Measurements from ENCODE around the gene CDC34. TPM values are rescaled to one million over a fixed set of nuclear protein-coding genes. Genes with fewer than 3 reads are reported as not detected.

Gene CDC34
- polyA plus RNA-seq, 4 donors = 57.9 to 77.6 (median 66.3) TPM

- no peak for DNase-seq (ENCODE audit: low read depth in 4 of 4, low spot score in 2 of 4)
These were observed 7.3 kb downstream of the CDC34 start for GRCh38 chr19:538641-539428.

DNA sequence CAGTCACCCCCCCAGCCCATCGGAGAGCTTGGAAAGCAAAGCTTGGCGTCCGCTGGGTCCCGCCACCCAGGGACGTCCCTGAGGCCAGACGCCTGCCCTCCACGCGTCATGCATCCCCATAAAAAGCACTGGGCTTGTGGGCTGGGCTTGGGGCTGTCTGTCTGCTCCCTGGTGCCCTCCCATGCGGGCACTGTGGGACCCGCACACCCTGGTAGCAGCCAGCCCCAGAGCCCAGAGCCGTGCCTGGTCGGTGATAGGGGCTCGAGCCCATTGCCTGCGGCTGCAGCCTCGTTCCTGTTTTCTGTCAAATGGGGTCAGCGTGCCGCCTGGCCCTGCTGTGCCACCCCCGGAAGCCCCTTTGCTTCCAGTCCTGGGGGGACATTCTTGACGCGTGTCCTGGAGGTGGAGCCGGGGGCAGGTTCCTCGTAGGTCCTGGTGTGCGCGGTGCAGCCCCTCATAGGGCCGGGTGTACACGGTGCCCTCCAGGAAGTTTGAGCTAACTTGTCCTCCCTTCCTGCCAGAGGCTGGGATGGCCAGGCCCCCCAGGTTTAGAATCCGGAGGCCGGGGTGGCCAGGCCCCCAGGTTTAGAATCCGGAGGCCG is 8.0 kb downstream of the CDC34 start:
- DNase-seq (ENCODE audit: low read depth in 4 of 4, low spot score in 2 of 4) = no peak

- no peak for DNase-seq (ENCODE audit: low read depth in 4 of 4, low spot score in 2 of 4)
These were observed 9.5 kb downstream of the CDC34 start for GRCh38 chr19:540867-541637.

DNA sequence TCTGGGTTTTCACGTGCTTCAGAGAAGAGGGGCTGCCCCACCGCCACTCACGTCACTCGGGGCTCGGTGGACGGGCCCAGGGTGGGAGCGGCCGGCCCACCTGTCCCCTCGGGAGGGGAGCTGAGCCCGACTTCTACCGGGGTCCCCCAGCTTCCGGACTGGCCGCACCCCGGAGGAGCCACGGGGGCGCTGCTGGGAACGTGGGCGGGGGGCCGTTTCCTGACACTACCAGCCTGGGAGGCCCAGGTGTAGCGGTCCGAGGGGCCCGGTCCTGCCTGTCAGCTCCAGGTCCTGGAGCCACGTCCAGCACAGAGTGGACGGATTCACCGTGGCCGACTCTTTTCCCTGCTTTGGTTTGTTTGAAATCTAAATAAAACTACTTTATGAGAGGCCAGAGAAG is 10.1 kb downstream of the CDC34 start:
- no peak for DNase-seq (ENCODE audit: low read depth in 4 of 4, low spot score in 2 of 4)

- DNase-seq (ENCODE audit: low read depth in 4 of 4, low spot score in 2 of 4) = no peak
These were observed 10.8 kb downstream of the CDC34 start for GRCh38 chr19:542173-542866.

DNA sequence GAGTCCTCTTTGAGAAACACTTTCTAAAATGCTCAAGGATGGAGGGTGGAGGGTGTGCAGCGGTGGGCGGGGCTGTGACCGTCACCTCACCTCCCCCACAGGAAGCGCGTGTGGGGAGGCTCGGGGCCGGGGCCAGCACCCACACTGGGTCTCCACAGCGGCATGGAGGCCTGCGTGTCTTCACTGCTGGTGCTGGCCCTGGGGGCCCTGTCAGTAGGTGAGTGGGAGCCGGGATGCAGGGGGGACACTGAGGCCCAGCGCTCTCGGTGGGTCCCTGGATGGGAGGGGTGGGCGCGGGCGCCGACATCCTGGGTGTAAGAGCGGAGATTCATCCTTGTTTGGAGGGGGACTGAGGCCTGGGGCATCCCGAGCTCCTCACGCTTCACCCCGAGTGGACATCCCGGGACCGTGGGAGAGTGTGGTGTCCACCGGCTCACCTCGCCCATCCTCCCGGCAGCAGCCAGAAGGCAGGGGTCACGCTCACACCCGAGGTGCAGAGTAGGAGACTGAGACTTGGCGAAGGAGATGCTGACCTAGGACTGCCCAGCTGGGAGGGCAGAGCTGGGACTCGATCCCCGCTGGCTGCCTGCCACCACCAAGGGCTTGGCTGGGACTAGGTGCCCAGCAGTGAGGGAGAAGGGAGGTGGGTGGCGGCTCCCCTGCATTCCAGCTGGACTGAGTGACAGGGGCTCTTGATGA is 12.5 kb downstream of the CDC34 start, which contains the start of gene GZMM:
TSS of gene GZMM (plus strand) at position 144 of the 699 bp plus-strand sequence. CDS start at position 163, 19 bp downstream.
- DNase-seq (ENCODE audit: low read depth in 4 of 4, low spot score in 2 of 4) = no peak

GRCh38 chr19:547117-547516 is 15.6 kb downstream of the CDC34 start:
- no peak for DNase-seq (ENCODE audit: low read depth in 4 of 4, low spot score in 2 of 4)

GRCh38 chr19:547836-548720 is 16.5 kb downstream of the CDC34 start:
- no peak for DNase-seq (ENCODE audit: low read depth in 4 of 4, low spot score in 2 of 4)

DNA sequence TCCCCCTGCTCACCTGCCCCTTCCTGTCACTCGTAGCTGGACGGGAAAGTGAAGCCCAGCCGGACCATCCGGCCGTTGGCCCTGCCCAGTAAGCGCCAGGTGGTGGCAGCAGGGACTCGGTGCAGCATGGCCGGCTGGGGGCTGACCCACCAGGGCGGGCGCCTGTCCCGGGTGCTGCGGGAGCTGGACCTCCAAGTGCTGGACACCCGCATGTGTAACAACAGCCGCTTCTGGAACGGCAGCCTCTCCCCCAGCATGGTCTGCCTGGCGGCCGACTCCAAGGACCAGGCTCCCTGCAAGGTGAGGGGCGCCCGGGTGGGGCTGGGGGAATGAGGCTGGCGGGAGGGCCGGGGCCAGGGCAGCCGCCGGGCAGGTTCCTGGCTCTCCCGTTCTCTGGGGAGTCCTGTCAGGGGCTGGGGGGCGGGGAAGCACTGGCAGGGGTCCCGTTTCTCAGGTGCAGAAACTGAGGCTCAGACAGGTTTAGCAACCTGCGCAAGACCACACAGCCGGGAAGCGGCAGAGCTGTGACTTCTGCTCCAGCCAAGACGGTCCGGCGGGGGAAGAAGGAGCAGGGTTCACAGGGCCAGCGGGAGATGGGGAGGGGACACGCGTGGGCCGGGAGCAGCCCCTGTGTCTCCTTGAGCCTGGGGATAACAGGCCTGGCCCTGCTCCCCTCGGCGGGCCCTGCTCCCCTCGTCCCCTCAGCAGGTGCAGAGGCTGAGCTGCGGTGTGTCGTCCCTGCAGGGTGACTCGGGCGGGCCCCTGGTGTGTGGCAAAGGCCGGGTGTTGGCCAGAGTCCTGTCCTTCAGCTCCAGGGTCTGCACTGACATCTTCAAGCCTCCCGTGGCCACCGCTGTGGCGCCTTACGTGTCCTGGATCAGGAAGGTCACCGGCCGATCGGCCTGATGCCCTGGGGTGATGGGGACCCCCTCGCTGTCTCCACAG is 17.6 kb downstream of the CDC34 start:
- DNase-seq (ENCODE audit: low read depth in 4 of 4, low spot score in 2 of 4) = no peak

GRCh38 chr19:554817-555216 is 23.3 kb downstream of the CDC34 start:
- DNase-seq (ENCODE audit: low read depth in 4 of 4, low spot score in 2 of 4) = no peak

DNA sequence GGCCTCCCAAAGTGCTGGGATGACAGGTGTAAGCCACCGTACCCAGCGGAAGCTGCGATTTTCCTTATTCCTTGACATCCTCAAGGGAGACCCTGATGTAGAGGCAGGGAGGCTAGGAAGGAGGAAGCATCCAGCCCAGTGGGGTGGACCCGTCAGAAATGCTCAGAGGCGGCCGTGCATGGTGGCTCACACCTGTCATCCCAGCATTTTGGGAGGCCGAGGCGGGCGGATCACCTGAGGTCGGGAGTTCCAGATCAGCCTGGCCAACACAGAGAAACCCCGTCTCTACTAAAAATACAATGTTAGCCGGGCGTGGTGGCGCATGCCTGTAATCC is 23.9 kb downstream of the CDC34 start:
- no peak for DNase-seq (ENCODE audit: low read depth in 4 of 4, low spot score in 2 of 4)

DNA sequence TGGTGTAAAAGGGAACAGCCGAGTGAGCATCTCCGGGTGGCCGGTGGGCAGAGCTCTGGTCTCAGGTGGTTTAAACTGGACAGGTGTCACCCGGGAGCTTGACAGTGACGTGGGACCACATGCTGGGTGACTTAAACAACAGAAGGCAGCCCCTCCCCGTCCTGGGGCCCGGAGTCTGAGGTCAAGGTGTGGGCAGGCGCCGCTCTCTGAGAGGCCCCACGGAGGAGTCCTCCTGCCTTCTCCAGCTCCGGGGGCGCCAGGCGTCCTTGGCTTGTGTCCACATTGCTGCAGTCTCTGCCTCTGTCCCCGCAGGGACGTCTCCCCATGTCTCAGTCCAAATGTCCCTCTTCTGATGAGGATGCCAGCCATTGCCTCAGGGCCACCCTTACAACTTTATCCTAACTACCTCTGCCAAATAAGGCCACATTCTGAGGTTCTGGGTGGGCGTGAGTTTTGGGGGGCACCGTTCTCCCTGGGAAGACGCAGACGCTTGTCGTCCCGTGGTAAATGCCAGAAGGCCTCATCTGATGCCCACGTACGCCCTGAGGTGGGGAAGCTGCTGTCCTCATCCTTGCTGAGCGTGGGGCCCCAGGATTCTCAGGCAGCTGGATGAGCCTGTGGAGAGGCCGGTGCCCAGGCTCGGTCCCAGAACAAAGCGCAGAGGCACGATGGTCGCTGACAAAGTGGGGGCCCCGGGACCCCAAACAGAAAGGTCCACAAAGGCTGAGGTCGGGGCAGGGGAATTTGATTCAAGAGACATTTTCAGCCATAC is 25.2 kb downstream of the CDC34 start:
- no peak for DNase-seq (ENCODE audit: low read depth in 4 of 4, low spot score in 2 of 4)

DNA sequence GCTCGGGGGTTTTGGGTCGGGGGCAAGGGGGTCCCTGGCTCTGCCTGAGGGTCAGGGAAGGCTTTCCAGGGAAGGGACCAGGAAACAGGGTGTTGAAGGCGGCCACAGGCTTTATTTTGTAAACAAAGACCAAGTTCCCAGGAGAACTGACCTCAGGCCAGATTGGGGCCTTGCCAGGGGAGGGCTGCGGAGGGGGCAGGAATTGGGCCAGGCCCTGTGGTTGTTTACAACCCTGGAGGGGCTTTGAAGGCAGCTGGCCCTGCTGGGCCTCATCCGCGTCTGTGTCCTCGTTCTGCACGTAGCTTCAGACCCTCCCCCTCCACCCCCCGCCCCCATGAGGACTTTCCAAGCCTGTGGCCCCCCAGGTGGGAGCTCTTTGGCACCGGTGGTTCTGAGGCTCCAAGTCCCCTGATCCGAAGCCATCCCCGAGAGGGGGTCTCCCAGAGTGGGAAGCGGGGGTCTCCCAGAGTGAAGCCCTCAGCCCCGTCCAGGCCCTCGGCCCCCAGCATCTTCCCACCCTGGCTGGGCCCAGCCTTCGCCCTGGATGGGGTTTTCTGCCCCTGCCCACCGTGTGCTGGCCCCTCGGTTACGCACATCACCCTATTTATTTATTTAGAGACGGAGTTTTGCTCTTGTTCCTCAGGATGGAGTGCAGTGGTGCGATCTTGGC is 27.3 kb downstream of the CDC34 start:
- no peak for DNase-seq (ENCODE audit: low read depth in 4 of 4, low spot score in 2 of 4)

GRCh38 chr19:560121-560520 is 28.6 kb downstream of the CDC34 start:
- DNase-seq (ENCODE audit: low read depth in 4 of 4, low spot score in 2 of 4) = no peak

DNA sequence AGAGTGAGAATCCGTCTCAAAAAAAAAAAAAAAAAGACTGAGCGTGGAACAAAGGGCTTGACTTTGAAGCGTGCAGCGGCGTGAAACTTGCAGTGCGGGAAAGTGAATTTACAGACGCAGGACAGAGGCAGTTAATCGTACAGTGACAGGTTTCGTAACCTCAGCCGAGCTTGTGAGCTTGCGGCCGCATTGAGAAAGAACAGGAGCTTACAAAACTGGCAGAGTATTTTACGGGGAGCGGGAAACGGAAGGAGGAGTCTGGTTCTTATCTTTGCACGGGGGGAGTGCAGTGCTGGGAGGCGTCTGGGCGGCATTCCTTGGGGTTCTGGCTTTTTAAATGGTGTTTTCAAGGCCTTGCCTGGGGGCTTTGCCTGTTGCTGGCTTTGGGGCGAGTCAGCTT is 34.8 kb downstream of the CDC34 start:
- no peak for DNase-seq (ENCODE audit: low read depth in 4 of 4, low spot score in 2 of 4)

- no peak for DNase-seq (ENCODE audit: low read depth in 4 of 4, low spot score in 2 of 4)
These were observed 35.3 kb downstream of the CDC34 start for GRCh38 chr19:566844-567243.

DNA sequence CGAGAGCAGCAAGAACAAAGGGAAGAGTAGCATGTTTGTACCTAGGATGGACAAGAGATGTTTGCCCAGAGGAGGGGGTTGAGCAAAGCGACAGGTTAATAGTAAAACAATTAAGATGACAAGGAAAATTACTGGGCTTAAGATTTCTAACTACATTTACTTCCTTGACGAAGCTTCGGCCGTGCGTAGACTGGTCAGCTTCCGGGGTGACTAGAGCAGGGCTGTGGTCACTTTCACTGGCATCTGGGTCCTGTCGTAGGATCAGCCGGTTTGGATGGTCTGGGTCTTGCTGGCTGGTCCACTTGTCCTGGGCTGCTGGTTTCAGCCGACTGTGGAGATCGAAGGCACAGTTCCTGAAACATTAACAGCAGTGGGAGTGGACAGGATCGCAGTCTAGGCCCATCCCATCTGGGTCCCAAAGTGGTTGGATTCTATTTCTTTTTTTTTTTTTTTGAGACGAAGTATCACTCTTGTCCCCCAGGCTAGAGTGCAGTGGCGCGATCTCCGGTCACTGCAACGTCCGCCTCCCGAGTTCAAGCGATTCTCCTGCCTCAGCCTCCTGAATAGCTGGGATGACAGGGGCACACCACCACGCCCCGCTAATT is 35.8 kb downstream of the CDC34 start:
- no peak for DNase-seq (ENCODE audit: low read depth in 4 of 4, low spot score in 2 of 4)

Data from left renal cortex interstitium (tissue), 4 donors.